Measurements from ENCODE around the gene MS4A15.
A peak's percentile ranks its signal among the peaks of the same experiment; 100 is the strongest.
"Not testable (repeated sequence)": the region's sequence is repeated elsewhere in the genome, so short reads cannot be mapped to it uniquely, and the experiment has no call there.

Gene MS4A15

GRCh38 chr11:60756307-60757032, at the start of gene MS4A15:
Gene MS4A15, plus strand, starts transcription at chr11:60756867. Its CDS starts 6,867 bp downstream, at chr11:60763734.
- DNase-seq = peak; percentile 23

GRCh38 chr11:60706931-60707330, 49.7 kb upstream of the MS4A15 start:
- no peak for DNase-seq

- DNase-seq = no peak
Observed at GRCh38 chr11:60710482-60710881, 46.2 kb upstream of the MS4A15 start.

DNA sequence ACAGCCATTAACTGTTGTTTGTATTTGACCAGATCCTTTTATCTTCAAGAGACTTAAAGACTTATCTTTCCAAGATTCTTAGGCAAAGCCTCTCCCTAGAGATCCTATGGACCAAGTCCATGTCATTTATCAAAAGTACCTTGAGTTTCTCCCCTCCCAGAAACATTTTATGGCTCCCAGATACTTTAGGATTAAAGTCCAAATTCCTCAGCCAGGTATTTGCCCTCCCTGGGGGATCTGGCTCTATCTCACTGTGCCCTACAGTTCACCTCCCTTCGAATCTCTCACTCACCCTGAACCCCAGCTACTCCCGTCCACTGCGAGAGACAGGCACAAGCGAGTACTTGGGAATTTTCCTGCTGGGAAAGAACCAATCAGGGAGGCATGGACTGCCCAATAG, 45.4 kb upstream of the MS4A15 start:
- DNase-seq = no peak

- not testable (repeated sequence) for DNase-seq
Observed at GRCh38 chr11:60713423-60713822, 43.2 kb upstream of the MS4A15 start.

DNA sequence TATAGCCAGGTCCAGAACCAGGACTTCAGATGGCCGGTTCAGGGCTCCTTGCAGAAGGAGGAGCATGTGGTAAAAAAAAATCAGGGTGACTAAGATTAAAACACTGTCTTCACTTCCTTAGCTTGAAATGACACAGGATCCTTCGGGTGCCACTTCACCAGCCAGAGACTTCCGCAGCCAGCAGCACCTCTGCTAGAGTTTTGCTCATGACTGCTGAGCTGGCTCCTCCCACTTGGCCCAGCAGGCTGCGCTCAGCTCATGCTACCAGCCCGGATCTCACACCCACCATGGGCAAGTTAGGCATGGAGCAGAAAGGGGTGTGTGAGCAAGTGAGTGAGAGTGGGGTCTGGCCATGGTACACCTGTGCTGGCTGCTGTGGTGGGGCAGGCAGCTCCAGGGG, 38.7 kb upstream of the MS4A15 start:
- DNase-seq = no peak

- no peak for DNase-seq
Observed at GRCh38 chr11:60718524-60719316, 37.9 kb upstream of the MS4A15 start.

GRCh38 chr11:60719391-60719790, 37.3 kb upstream of the MS4A15 start:
- no peak for DNase-seq

DNA sequence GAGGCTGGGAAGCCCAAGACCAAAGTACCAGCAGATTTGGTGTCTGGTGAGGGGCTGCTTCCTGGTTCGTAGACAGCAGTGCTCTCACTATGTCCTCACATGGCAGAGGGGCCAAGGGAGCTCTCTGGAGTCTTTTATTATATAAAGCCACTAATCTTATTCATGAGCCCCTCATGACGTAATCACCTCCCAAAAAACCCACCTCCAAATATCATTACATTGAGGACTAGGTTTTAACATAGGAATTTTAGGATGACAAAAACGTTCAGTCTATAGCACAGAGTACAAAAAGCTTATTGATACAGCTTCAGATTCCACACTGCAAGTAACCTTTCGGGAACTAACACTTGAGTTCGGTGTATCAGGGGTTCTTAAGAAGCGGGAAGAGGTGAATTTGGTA, 36.2 kb upstream of the MS4A15 start:
- no peak for DNase-seq

DNA sequence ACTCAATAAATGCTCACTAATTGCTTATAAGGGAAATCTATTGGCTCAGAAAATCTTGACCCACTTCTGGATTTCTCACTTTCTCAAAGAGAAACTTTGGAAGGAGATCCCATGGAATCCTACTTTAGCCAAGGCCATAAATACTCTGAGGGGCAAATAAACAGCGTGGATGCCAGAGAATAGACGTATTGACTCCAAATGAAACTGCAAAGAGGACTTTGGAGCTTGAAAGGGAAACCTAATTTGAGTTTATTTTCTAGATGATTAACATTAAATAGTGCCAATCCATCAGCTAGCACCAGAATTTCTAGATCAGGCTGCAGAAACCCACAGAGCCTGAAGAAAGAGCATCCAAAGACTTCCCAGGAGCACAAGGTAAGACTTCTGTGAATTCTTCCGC, 32.2 kb upstream of the MS4A15 start, which contains the start of gene MS4A18:
TSS of gene MS4A18 (plus strand) at position 301 of the 400 bp plus-strand sequence.
- no peak for DNase-seq

GRCh38 chr11:60725592-60725991, 31.1 kb upstream of the MS4A15 start:
- DNase-seq = no peak

DNA sequence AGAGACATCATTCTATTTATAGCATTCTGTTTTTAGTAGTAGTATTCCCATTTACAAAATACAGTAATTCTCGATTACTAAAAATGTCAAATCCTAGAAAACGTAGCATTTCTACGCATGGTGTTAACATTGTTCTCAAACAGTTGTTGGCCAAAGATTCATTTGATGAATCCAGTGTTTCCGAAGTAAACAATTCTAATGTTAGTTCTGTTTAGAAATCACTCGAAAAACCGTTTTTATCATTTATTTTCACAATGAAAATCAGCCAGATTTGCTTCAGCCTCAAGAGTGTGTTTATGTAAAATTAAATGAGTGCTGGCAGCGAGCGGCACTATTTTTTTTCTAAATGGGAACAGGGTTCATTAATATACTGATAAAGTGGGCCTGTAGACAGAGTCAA, 25.1 kb upstream of the MS4A15 start:
- DNase-seq = no peak

DNA sequence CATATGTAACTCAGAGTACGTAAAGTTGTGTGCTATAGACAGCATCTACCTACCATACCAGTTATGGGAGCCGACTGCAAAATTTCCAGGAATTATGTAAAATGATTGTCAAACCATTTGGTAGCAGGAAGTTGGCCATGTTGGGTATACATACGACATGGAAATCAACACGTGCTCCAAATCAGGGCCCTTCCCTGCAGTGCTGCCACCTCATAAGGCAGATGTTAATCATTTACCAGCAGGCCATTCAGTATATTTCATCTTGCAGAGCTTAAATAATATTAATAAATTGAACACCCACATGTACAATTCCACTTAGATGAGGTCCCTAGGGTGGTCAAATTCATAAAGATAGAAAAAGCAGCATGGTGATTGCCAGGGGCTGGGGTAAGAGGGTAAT, 22.4 kb upstream of the MS4A15 start:
- DNase-seq = no peak

DNA sequence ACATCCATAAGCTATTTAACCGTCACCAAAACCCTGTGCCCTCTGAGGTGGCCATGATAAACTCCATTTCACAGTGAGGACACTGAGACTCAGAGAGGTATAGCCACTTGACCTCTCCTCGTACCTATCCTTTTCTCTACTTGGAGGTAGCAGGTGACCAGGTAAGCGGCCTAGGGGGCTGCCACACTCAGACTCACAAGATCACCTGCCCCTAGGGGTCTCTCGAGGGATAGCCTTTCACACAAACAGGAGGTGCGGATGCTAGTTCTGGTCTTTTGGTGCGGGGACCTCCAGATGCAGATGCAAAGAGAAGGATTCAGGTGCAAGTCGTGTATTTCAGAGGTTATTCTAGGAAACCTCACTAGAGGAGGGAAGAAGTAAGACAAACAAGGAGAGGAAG, 17.6 kb upstream of the MS4A15 start:
- DNase-seq = no peak

DNA sequence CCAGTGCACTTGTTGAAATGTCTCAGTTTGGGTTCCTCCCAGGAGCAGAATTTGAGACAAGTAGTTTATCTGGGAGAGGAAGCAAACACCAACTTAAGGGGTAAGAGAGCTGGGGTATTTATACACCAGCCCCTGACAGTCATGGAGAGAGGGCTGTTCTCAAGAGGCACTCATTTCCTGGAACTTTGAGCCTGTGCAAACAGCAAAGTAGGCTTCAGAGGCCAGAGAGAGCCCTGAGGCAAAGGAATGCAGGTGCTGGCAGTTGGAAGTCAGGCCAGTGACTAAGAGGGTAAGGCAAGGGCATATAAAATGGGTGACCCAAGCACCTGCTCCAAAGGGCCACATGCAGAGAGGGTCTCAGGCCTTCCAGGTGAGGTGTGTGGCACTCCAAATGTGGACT, 16.1 kb upstream of the MS4A15 start:
- no peak for DNase-seq

- DNase-seq = no peak
Observed at GRCh38 chr11:60741421-60741820, 15.2 kb upstream of the MS4A15 start.

- DNase-seq = no peak
Observed at GRCh38 chr11:60743058-60743457, 13.6 kb upstream of the MS4A15 start.

GRCh38 chr11:60744114-60744513, 12.6 kb upstream of the MS4A15 start:
- DNase-seq = no peak

- DNase-seq = no peak
Observed at GRCh38 chr11:60747359-60747873, 9.3 kb upstream of the MS4A15 start.

- DNase-seq = no peak
Observed at GRCh38 chr11:60748225-60748624, 8.4 kb upstream of the MS4A15 start.

- DNase-seq = no peak
Observed at GRCh38 chr11:60748821-60749220, 7.8 kb upstream of the MS4A15 start.

DNA sequence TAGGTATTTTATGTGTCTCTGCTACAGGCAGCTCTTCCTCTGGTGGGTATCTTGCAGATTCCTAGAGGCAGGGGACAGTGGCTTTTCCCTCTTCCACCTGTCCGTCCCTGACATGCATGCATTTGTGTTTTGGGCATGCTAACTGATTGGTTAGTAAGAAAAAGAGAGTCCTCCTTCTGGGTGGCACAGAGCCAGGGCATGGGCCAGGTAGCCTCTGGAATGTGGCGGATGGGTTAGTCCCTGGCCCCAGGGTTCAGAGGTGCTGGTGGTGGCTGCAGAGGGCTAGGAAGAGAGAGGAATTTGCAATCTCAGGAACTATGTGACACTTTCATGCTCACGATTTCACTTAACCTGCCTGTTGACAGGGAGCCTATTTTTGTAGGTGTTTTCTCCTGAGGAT, 5.8 kb upstream of the MS4A15 start:
- no peak for DNase-seq

DNA sequence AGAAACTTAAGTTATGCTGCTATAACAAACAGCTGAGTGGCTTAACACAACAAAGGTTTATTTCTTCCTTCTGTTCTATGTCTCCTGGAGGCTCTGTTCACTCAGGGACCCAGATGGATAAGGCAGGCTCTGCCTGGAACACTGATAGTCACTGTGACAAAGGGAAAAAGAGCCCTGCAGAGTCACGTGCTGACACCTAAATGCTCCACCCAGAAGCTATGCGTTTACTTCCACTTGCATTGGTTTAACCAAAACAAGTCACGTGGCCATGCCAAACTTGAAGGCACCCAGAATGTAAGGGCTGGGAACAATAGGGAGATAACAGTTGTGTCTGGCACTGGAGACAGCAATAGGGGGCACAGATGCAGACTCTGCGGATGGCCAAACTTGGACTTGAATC, 3.4 kb upstream of the MS4A15 start:
- DNase-seq = no peak

DNA sequence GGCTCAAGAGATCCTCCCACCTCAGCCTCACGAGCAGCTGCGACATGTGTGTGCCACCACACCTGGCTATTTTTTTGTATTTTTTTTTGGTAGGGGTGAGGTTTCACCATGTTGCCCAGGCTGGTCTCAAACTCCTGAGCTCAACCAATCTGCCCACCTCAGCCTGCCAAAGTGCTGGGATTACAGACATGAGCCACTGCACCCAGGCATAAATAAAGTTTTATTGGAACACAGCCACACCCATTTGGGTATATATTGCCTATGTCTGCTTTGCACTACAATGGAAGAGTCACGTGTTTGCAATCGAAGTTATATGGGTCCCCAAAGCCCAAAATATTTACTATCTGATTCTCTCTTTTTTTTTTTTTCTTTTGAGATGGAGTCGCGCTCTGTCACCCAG, 1.8 kb upstream of the MS4A15 start:
- no peak for DNase-seq

Measured in NCI-H526 treated with DMSO at 0.1 percent for 48 hours (cell line).